DND-41 (cell line): ENCODE data around the gene LASP1NB.

Experiments
- ATAC-seq: fragments of 200-7000 bp; cut with Tn5 transposase; 3 replicates; pipeline ENCODE4 v1.9.1; 2021; ENCODE audit warnings: low read depth; ENCODE audit not compliant: insufficient read depth
- DNase-seq: peaks from one replicate; pipeline ENCODE4 v3.0.0-alpha.2; 2020
- H2AFZ ChIP-seq: 2 replicates; pipeline ENCODE4 v1.6.0; 2012; ENCODE audit warnings: low read depth, low read length
- H3K27ac ChIP-seq: 2 replicates; pipeline ENCODE4 v1.5.1; 2012; ENCODE audit warnings: low read length, inconsistent platforms
- H3K27me3 ChIP-seq: fragments of 200-600 bp; sonication (generic); 2 replicates; pipeline ENCODE4 v1.6.0; 2012; ENCODE audit warnings: low read length, mild to moderate bottlenecking, inconsistent platforms; ENCODE audit not compliant: insufficient read depth, poor library complexity
- H3K36me3 ChIP-seq: 2 replicates; pipeline ENCODE4 v1.5.1; 2012; ENCODE audit warnings: low read length, inconsistent platforms; ENCODE audit not compliant: insufficient read depth
- H3K4me1 ChIP-seq: 2 replicates; pipeline ENCODE4 v1.5.1; 2012; ENCODE audit warnings: mild to moderate bottlenecking, low read length; ENCODE audit not compliant: insufficient read depth
- H3K4me2 ChIP-seq: 2 replicates; pipeline ENCODE4 v1.6.0; 2012; ENCODE audit warnings: mild to moderate bottlenecking, moderate library complexity, low read length, inconsistent platforms; ENCODE audit not compliant: insufficient read depth
- H3K4me3 ChIP-seq, 2 experiments: fragments of 200-600 bp in 1 of 2; shearing (Covaris generic) in 1 of 2; 2 replicates each; pipeline ENCODE4 v1.5.1; 2012 to 2016; ENCODE audit warnings: inconsistent platforms in 2 of 2, low read length in 2 of 2, mild to moderate bottlenecking in 2 of 2, low read depth in 1 of 2, moderate library complexity in 1 of 2
- H3K79me2 ChIP-seq: 2 replicates; pipeline ENCODE4 v1.6.0; 2012; ENCODE audit warnings: low read length, inconsistent platforms; ENCODE audit not compliant: insufficient read depth
- H3K9ac ChIP-seq: 2 replicates; pipeline ENCODE4 v1.6.0; 2012; ENCODE audit warnings: low read depth, mild to moderate bottlenecking, inconsistent platforms, low read length, moderate library complexity
- H3K9me3 ChIP-seq: 2 replicates; pipeline ENCODE4 v1.5.1; 2012; ENCODE audit warnings: low read length, moderate library complexity, mild to moderate bottlenecking, inconsistent platforms; ENCODE audit not compliant: insufficient read depth, severe bottlenecking
- H4K20me1 ChIP-seq: 2 replicates; pipeline ENCODE4 v1.6.0; 2012; ENCODE audit warnings: low read length; ENCODE audit not compliant: insufficient read depth
- EZH2 ChIP-seq: IDR thresholded peaks from 3 replicates; pipeline ENCODE4 v1.6.1; 2012; ENCODE audit warnings: borderline replicate concordance, low read depth, mild to moderate bottlenecking, moderate library complexity, low read length, inconsistent platforms; ENCODE audit not compliant: severe bottlenecking
- TF ChIP-seq, protein P1 (sequence below): IDR thresholded peaks from 2 replicates; pipeline ENCODE4 v1.5.1; 2012; ENCODE audit warnings: borderline replicate concordance, low read length, moderate library complexity, mild to moderate bottlenecking; ENCODE audit not compliant: poor library complexity, severe bottlenecking; ENCODE audit errors: extremely low read depth

LASP1NB gene

DNA sequence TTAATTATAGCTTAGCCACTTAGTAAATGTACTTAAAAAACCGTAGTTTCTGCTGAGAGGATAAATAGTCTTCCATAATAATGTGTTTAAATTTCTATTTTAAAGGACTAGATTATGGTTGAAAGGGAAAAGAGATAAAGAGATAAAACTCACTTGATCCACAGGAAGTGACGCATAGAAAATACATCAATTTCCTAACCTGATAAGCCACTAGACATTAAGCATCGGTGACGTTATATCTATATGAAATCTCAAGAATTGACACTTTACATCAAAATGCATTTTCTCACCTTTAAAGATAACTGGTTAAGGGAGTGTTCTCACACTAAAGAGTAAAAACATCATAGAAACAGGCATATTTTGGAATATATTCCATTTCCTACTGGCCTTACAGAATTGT lies 36.0 kb downstream of the LASP1NB start:
- no peak for TF ChIP-seq EZH2
- TF ChIP-seq, protein P1, sequence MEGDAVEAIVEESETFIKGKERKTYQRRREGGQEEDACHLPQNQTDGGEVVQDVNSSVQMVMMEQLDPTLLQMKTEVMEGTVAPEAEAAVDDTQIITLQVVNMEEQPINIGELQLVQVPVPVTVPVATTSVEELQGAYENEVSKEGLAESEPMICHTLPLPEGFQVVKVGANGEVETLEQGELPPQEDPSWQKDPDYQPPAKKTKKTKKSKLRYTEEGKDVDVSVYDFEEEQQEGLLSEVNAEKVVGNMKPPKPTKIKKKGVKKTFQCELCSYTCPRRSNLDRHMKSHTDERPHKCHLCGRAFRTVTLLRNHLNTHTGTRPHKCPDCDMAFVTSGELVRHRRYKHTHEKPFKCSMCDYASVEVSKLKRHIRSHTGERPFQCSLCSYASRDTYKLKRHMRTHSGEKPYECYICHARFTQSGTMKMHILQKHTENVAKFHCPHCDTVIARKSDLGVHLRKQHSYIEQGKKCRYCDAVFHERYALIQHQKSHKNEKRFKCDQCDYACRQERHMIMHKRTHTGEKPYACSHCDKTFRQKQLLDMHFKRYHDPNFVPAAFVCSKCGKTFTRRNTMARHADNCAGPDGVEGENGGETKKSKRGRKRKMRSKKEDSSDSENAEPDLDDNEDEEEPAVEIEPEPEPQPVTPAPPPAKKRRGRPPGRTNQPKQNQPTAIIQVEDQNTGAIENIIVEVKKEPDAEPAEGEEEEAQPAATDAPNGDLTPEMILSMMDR: no peak
- Histone ChIP-seq H3K4me2 (no peak overlapping the region), H3K9me3 (no peaks in the 10 kb centered on the region), H4K20me1 (no peaks in the 10 kb centered on the region), H3K9ac (no peak overlapping the region), H3K4me3 (no peak overlapping the region), H3K36me3 (no peaks in the 10 kb centered on the region), H3K27me3 (no peaks in the 10 kb centered on the region), H3K79me2 (no peaks in the 10 kb centered on the region), H3K4me1 (no peaks in the 10 kb centered on the region), H2AFZ (no peak overlapping the region), H3K27ac (no peak overlapping the region)
- ATAC-seq (no peak), DNase-seq (no peak)

- H2AFZ ChIP-seq: no peak within 1 kb of the TSS
These were observed 41.9 kb downstream of the LASP1NB start, which contains the start of gene FBXO47 for GRCh38 chr17:38967290-38967738. Gene FBXO47, minus strand, starts transcription at chr17:38967403. Its CDS starts 4,378 bp downstream, at chr17:38963025.

GRCh38 chr17:38969281-38969680 lies 43.9 kb downstream of the LASP1NB start:
- Histone ChIP-seq H3K79me2 (no peaks in the 10 kb centered on the region), H3K9ac (no peak overlapping the region), H4K20me1 (no peaks in the 10 kb centered on the region), H3K9me3 (no peaks in the 10 kb centered on the region), H2AFZ (no peak overlapping the region), H3K4me2 (no peak overlapping the region), H3K4me3 (no peak overlapping the region), H3K27ac (no peak overlapping the region), H3K27me3 (no peaks in the 10 kb centered on the region), H3K4me1 (no peaks in the 10 kb centered on the region), H3K36me3 (no peaks in the 10 kb centered on the region)
- TF ChIP-seq, protein P1: no peak
- TF ChIP-seq EZH2: no peak
- ATAC-seq (no peak), DNase-seq (no peak)

More at GRCh38 chr17:38967290-38967738, 41.9 kb downstream of the LASP1NB start, which contains the start of gene FBXO47:
- Histone ChIP-seq H3K27me3 (no peaks in the 10 kb centered on the region), H4K20me1 (no peaks in the 10 kb centered on the region), H3K9me3 (no peaks in the 10 kb centered on the region), H3K36me3 (no peaks in the 10 kb centered on the region), H3K9ac (no peak within 1 kb of the TSS), H3K79me2 (no peaks in the 10 kb centered on the region), H3K27ac (no peak within 1 kb of the TSS), H3K4me1 (no peaks in the 10 kb centered on the region), H3K4me2 (no peak within 1 kb of the TSS), H3K4me3 (no peak within 1 kb of the TSS)
- TF ChIP-seq EZH2: no peak
- TF ChIP-seq, protein P1: no peak
- no peak for ATAC-seq
- no peak for DNase-seq
